Measurements from ENCODE around the gene GIMAP7.
"Not testable (repeated sequence)": the region's sequence is repeated elsewhere in the genome, so short reads cannot be mapped to it uniquely, and the experiment has no call there.

Gene GIMAP7

GRCh38 chr7:150514748-150515222, at the start of gene GIMAP7:
TSS of gene GIMAP7 (plus strand) at chr7:150514872. CDS start at chr7:150519975, 5,103 bp downstream.
- no peak for DNase-seq (ENCODE audit: low spot score)

GRCh38 chr7:150464962-150465361, 49.7 kb upstream of the GIMAP7 start:
- no peak for DNase-seq (ENCODE audit: low spot score)

GRCh38 chr7:150465414-150465813, 49.3 kb upstream of the GIMAP7 start:
- DNase-seq (ENCODE audit: low spot score): no peak

GRCh38 chr7:150466477-150466876, 48.2 kb upstream of the GIMAP7 start:
- DNase-seq (ENCODE audit: low spot score): no peak

- no peak for DNase-seq (ENCODE audit: low spot score)
Measured at GRCh38 chr7:150468241-150468640, 46.4 kb upstream of the GIMAP7 start.

- no peak for DNase-seq (ENCODE audit: low spot score)
Measured at GRCh38 chr7:150471886-150472285, 42.8 kb upstream of the GIMAP7 start.

GRCh38 chr7:150473902-150474301, 40.8 kb upstream of the GIMAP7 start:
- DNase-seq (ENCODE audit: low spot score): no peak

- DNase-seq (ENCODE audit: low spot score): no peak
Measured at GRCh38 chr7:150476285-150476684, 38.4 kb upstream of the GIMAP7 start.

- DNase-seq (ENCODE audit: low spot score): no peak
Measured at GRCh38 chr7:150476819-150477631, 37.6 kb upstream of the GIMAP7 start.

GRCh38 chr7:150479023-150479716, 35.5 kb upstream of the GIMAP7 start:
- DNase-seq (ENCODE audit: low spot score): no peak

- DNase-seq (ENCODE audit: low spot score): no peak
Measured at GRCh38 chr7:150481186-150481920, 33.3 kb upstream of the GIMAP7 start.

GRCh38 chr7:150481922-150482321, 32.8 kb upstream of the GIMAP7 start:
- no peak for DNase-seq (ENCODE audit: low spot score)

- DNase-seq (ENCODE audit: low spot score): not testable (repeated sequence)
Measured at GRCh38 chr7:150483514-150483913, 31.2 kb upstream of the GIMAP7 start.

GRCh38 chr7:150484071-150484470, 30.6 kb upstream of the GIMAP7 start:
- DNase-seq (ENCODE audit: low spot score): not testable (repeated sequence)

- no peak for DNase-seq (ENCODE audit: low spot score)
Measured at GRCh38 chr7:150487625-150488024, 27.0 kb upstream of the GIMAP7 start.

- no peak for DNase-seq (ENCODE audit: low spot score)
Measured at GRCh38 chr7:150489782-150490181, 24.9 kb upstream of the GIMAP7 start.

- not testable (repeated sequence) for DNase-seq (ENCODE audit: low spot score)
Measured at GRCh38 chr7:150493442-150493841, 21.2 kb upstream of the GIMAP7 start.

- DNase-seq (ENCODE audit: low spot score): no peak
Measured at GRCh38 chr7:150502519-150502918, 12.2 kb upstream of the GIMAP7 start.

- DNase-seq (ENCODE audit: low spot score): no peak
Measured at GRCh38 chr7:150503155-150503554, 11.5 kb upstream of the GIMAP7 start.

GRCh38 chr7:150503581-150503980, 11.1 kb upstream of the GIMAP7 start:
- DNase-seq (ENCODE audit: low spot score): no peak

GRCh38 chr7:150507947-150508602, 6.6 kb upstream of the GIMAP7 start:
- DNase-seq (ENCODE audit: low spot score): no peak

- no peak for DNase-seq (ENCODE audit: low spot score)
Measured at GRCh38 chr7:150511048-150511447, 3.6 kb upstream of the GIMAP7 start.

Data from D341Med (cell line).